Measurements from ENCODE around the gene C6orf120.
A peak's percentile ranks its signal among the peaks of the same experiment; 100 is the strongest.
"Not testable (repeated sequence)": the region's sequence is repeated elsewhere in the genome, so short reads cannot be mapped to it uniquely, and the experiment has no call there.

Gene C6orf120

GRCh38 chr6:169685860-169686259, 16.1 kb upstream of the C6orf120 start:
- DNase-seq = no peak

- no peak for DNase-seq
Measured at GRCh38 chr6:169689287-169689686, 12.6 kb upstream of the C6orf120 start.

- DNase-seq = no peak
Measured at GRCh38 chr6:169691260-169691659, 10.7 kb upstream of the C6orf120 start.

GRCh38 chr6:169692516-169692915, 9.4 kb upstream of the C6orf120 start:
- no peak for DNase-seq

- no peak for DNase-seq
Measured at GRCh38 chr6:169695131-169695530, 6.8 kb upstream of the C6orf120 start.

- not testable (repeated sequence) for DNase-seq
Measured at GRCh38 chr6:169697115-169697514, 4.8 kb upstream of the C6orf120 start.

- DNase-seq = no peak
Measured at GRCh38 chr6:169700296-169700695, 1.6 kb upstream of the C6orf120 start.

GRCh38 chr6:169701311-169701953, 494 bp upstream of the C6orf120 start:
- DNase-seq = no peak

GRCh38 chr6:169702840-169703246, 917 bp downstream of the C6orf120 start:
- no peak for DNase-seq

- no peak for DNase-seq
Measured at GRCh38 chr6:169707772-169708171, 5.8 kb downstream of the C6orf120 start.

- no peak for DNase-seq
Measured at GRCh38 chr6:169709293-169709692, 7.4 kb downstream of the C6orf120 start.

GRCh38 chr6:169710009-169710408, 8.1 kb downstream of the C6orf120 start:
- DNase-seq = no peak

GRCh38 chr6:169714178-169714577, 12.3 kb downstream of the C6orf120 start:
- DNase-seq = no peak

GRCh38 chr6:169714595-169714994, 12.7 kb downstream of the C6orf120 start:
- DNase-seq = no peak

GRCh38 chr6:169719117-169719516, 17.2 kb downstream of the C6orf120 start:
- no peak for DNase-seq

- DNase-seq = no peak
Measured at GRCh38 chr6:169720207-169720855, 18.4 kb downstream of the C6orf120 start.

- DNase-seq = peak; percentile 15 to 23
Measured at GRCh38 chr6:169722362-169723199, 20.7 kb downstream of the C6orf120 start.

- DNase-seq = peak; percentile 62 to 71
Measured at GRCh38 chr6:169723200-169723909, 21.4 kb downstream of the C6orf120 start.

- peak; percentile 31 to 34 for DNase-seq
Measured at GRCh38 chr6:169723991-169724493, 22.1 kb downstream of the C6orf120 start.

GRCh38 chr6:169724494-169725124, 22.7 kb downstream of the C6orf120 start, which contains the start of gene PHF10:
TSS of gene PHF10 (minus strand) at chr6:169724500. CDS start at chr6:169723931, 569 bp downstream.
- DNase-seq = peak; percentile 67 to 74

- DNase-seq = peak in 1 of 2 donors; percentile 4
Measured at GRCh38 chr6:169725125-169726048, 23.5 kb downstream of the C6orf120 start.

All from activated CD4-positive, alpha-beta T cell treated with anti-CD3 and anti-CD28 coated beads for 4 hours (primary cell).